Measurements from ENCODE around the gene KRTAP10-7. TPM values are rescaled to one million over a fixed set of nuclear protein-coding genes. Genes with fewer than 3 reads are reported as not detected.

KRTAP10-7 gene
- polyA plus RNA-seq, 3 donors = not detected

DNA sequence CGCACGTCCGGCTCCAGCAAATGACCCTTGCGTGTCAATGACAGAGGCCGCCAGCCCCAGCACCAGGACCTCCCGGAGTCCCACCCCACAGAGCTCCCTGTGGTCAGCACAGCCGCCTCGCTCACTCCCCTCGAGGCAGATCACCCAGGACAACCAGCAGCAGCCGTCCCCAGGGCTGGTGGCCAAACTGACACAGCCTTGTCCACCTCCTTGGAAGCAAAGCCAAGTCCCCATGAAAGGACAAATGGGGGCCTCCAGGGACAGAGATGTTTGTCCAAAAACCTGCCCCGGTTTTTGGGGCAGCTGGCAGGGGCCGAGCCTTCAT lies 38.9 kb downstream of the KRTAP10-7 start:
- H3K4me3 Mint-ChIP-seq = no peak overlapping the region
- peaks cover 21 to 31% of the 10 kb centered on the region in 2 donors for H3K9me3 ChIP-seq (replicated peaks in 1 of 2; ENCODE audit: control insufficient read depth in 1 of 2, insufficient read depth in 1 of 2, low read length in 2 of 2)
- TF ChIP-seq, protein P1, sequence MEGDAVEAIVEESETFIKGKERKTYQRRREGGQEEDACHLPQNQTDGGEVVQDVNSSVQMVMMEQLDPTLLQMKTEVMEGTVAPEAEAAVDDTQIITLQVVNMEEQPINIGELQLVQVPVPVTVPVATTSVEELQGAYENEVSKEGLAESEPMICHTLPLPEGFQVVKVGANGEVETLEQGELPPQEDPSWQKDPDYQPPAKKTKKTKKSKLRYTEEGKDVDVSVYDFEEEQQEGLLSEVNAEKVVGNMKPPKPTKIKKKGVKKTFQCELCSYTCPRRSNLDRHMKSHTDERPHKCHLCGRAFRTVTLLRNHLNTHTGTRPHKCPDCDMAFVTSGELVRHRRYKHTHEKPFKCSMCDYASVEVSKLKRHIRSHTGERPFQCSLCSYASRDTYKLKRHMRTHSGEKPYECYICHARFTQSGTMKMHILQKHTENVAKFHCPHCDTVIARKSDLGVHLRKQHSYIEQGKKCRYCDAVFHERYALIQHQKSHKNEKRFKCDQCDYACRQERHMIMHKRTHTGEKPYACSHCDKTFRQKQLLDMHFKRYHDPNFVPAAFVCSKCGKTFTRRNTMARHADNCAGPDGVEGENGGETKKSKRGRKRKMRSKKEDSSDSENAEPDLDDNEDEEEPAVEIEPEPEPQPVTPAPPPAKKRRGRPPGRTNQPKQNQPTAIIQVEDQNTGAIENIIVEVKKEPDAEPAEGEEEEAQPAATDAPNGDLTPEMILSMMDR (IDR thresholded peaks at IDR 0.05) = no peak
- H3K4me2 ChIP-seq (replicated peaks; ENCODE audit: extremely low read depth, low read length, poor library complexity, severe bottlenecking) = no peak overlapping the region
- no peaks in the 10 kb centered on the region for H3K4me1 ChIP-seq (ENCODE audit: control insufficient read depth in 1 of 2, insufficient read depth in 2 of 2, low read length in 2 of 2)
- H3K27me3 Mint-ChIP-seq (ENCODE audit: low read depth in 3 of 3) = peaks cover 5 to 8% (median 7%) of the 10 kb centered on the region in 3 donors
- intact Hi-C loops (cut with micrococcal nuclease) = no loop called here
- H4K20me1 ChIP-seq (ENCODE audit: insufficient read depth, low read length) = no peaks in the 10 kb centered on the region
- no peaks in the 10 kb centered on the region for H3K36me3 ChIP-seq (replicated peaks in 1 of 2; ENCODE audit: control insufficient read depth in 1 of 2, insufficient read depth in 2 of 2, low read length in 2 of 2)
- peaks cover 11 to 36% (median 26%) of the 10 kb centered on the region in 7 donors for H3K9me3 Mint-ChIP-seq
- DNase-seq = no peak
- H3K27ac Mint-ChIP-seq = no peak overlapping the region
- no peaks in the 10 kb centered on the region for H3K36me3 Mint-ChIP-seq
- 92% methylated on average over 9 of the region's 12 CpGs for WGBS (ENCODE audit: insufficient coverage)
- H3K79me2 ChIP-seq (ENCODE audit: insufficient read depth, low read length) = no peaks in the 10 kb centered on the region
- no peak overlapping the region for H2AFZ ChIP-seq (ENCODE audit: insufficient read depth, low read depth, low read length, poor library complexity, severe bottlenecking)
- H3K27me3 ChIP-seq (ENCODE audit: control insufficient read depth in 2 of 2, insufficient read depth in 2 of 2, low read length in 2 of 2) = no peaks in the 10 kb centered on the region
- no peak overlapping the region for H3K4me3 ChIP-seq (replicated peaks in 1 of 3; ENCODE audit: low read depth in 2 of 3, low read length in 3 of 3)
- no peaks in the 10 kb centered on the region for H3K4me1 Mint-ChIP-seq
- H3K27ac ChIP-seq (ENCODE audit: low read depth in 1 of 2, low read length in 2 of 2) = no peak overlapping the region
- H3K9ac ChIP-seq (ENCODE audit: insufficient read depth, low read length, poor library complexity, severe bottlenecking) = no peak overlapping the region

DNA sequence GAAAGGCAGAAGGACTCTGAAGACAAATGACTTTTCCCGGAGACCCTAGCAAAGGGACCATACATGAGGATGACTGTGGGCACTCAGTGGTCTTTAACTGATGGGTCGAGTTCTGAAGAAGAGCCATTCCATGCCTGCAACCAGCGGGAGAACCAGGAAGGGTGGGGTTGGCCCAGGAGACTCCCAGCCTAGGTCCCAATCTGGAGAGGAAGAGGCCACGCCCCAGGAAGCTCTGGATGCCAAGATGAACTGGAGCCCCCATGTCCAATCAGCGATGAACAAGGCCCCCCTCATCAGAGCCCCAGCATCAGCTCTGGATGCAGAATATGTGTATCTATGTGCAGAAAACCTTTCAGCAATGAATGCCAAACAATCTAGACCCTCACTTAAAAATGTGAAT lies 40.4 kb downstream of the KRTAP10-7 start:
- H3K36me3 ChIP-seq (replicated peaks in 1 of 2; ENCODE audit: control insufficient read depth in 1 of 2, insufficient read depth in 2 of 2, low read length in 2 of 2) = no peaks in the 10 kb centered on the region
- H3K27me3 Mint-ChIP-seq (ENCODE audit: low read depth in 3 of 3) = peaks cover 5 to 8% (median 7%) of the 10 kb centered on the region in 3 donors
- intact Hi-C loops (cut with micrococcal nuclease) = no loop called here
- H3K79me2 ChIP-seq (ENCODE audit: insufficient read depth, low read length) = no peaks in the 10 kb centered on the region
- H3K27ac ChIP-seq (ENCODE audit: low read depth in 1 of 2, low read length in 2 of 2) = no peak overlapping the region
- H3K4me3 ChIP-seq (replicated peaks in 1 of 3; ENCODE audit: low read depth in 2 of 3, low read length in 3 of 3) = no peak overlapping the region
- no peak overlapping the region for H3K4me3 Mint-ChIP-seq
- peaks cover 19 to 48% (median 41%) of the 10 kb centered on the region in 7 donors for H3K9me3 Mint-ChIP-seq
- H3K36me3 Mint-ChIP-seq = no peaks in the 10 kb centered on the region
- DNase-seq = no peak
- H3K4me1 ChIP-seq (ENCODE audit: control insufficient read depth in 1 of 2, insufficient read depth in 2 of 2, low read length in 2 of 2) = no peaks in the 10 kb centered on the region
- H3K9ac ChIP-seq (ENCODE audit: insufficient read depth, low read length, poor library complexity, severe bottlenecking) = no peak overlapping the region
- no peak overlapping the region for H2AFZ ChIP-seq (ENCODE audit: insufficient read depth, low read depth, low read length, poor library complexity, severe bottlenecking)
- H3K4me1 Mint-ChIP-seq = no peaks in the 10 kb centered on the region
- WGBS (ENCODE audit: insufficient coverage) = 97% methylated on average over 3 of the region's 5 CpGs
- H3K9me3 ChIP-seq (replicated peaks in 1 of 2; ENCODE audit: control insufficient read depth in 1 of 2, insufficient read depth in 1 of 2, low read length in 2 of 2) = peaks cover 34 to 37% of the 10 kb centered on the region in 2 donors
- TF ChIP-seq, protein P1 (IDR thresholded peaks at IDR 0.05) = no peak
- no peak overlapping the region for H3K4me2 ChIP-seq (replicated peaks; ENCODE audit: extremely low read depth, low read length, poor library complexity, severe bottlenecking)
- H4K20me1 ChIP-seq (ENCODE audit: insufficient read depth, low read length) = no peaks in the 10 kb centered on the region
- no peaks in the 10 kb centered on the region for H3K27me3 ChIP-seq (ENCODE audit: control insufficient read depth in 2 of 2, insufficient read depth in 2 of 2, low read length in 2 of 2)
- no peak overlapping the region for H3K27ac Mint-ChIP-seq
